Cerebellar cortex (tissue), 1 donor: ENCODE data around the gene TXLNA.

Experiments used
- DNase-seq: peaks from one replicate; pipeline ENCODE4 v3.0.0-alpha.2; 2015; ENCODE audit warnings: low spot score

The TXLNA gene

DNA sequence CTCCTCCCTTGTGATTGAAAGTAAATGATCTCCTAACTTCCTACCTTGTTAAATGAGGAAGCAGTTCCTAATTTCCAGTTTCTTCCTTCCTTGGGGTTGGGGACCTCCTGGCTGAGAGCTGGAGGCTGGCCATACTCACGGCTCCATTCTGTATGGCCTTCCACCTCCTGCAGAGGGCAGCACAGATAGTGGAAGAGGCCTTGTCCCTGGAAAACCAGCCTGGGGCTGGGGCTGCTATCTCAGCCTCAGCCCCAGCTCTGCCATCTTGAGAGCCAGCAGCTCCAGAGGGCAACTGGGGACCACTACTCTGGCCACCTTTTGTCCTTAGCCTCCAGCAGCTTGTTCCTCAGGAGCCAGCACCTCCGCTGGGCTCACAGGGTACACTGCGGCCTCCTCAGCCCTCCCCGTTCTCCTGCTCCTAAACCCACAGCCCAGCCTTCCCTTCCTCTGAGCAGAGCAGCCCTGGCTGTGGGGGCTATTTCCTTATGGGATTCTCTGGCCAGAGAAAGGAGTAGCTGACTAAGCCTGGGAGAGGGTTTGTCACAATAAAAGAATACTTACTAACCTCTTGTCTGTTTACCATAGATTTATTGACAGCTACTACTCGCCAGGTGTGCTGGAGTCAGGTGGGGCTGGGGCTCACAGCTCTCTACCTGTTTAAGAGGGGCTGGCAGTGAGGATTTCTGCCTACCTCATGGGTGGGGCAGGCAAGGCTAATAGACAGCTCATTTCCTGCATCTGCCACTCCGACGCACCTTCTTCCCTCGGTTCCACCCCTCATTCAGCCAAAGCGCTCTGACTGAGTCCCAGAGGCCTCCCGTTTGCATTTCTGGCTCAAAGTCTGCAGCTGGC lies 36.4 kb downstream of the TXLNA start:
- DNase-seq, result peak; percentile 64

DNA sequence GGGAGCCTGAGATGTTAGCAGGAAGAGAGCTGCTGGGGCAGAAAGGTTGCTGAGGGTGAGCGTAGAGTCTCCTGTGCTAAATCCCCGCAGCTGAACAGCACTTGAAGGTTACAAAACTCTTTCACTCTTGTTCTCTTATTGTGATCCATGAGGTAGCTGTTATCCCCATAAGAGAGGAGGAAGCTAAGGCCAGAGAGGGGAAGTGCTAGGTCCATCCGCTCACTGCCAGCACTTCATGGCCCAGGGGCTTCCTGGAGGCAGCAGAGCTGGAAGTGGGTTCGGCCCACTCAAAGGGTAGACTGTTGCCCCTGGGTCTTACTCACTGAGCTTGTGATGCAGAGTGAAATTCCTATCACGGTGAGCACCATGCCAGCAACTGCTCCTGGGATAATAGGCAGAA lies 37.1 kb downstream of the TXLNA start:
- no peak for DNase-seq

- no peak for DNase-seq
Observed at GRCh38 chr1:32219022-32219421, 39.5 kb downstream of the TXLNA start.

- DNase-seq, result no peak
Observed at GRCh38 chr1:32220746-32221580, 41.5 kb downstream of the TXLNA start.

GRCh38 chr1:32221581-32221979 lies 42.1 kb downstream of the TXLNA start:
- no peak for DNase-seq

GRCh38 chr1:32221980-32222755 lies 42.7 kb downstream of the TXLNA start, which contains the start of the genes EIF3I and TMEM234:
EIF3I (plus strand) TSS chr1:32222407; CDS start chr1:32222442, 35 bp downstream.
TMEM234 (minus strand) TSS chr1:32222353; CDS start chr1:32222322, 31 bp downstream.
- DNase-seq, result peak; percentile 97

GRCh38 chr1:32223683-32224082 lies 44.2 kb downstream of the TXLNA start:
- no peak for DNase-seq

- DNase-seq, result no peak
Observed at GRCh38 chr1:32224285-32224684, 44.8 kb downstream of the TXLNA start.

GRCh38 chr1:32228771-32229170 lies 49.3 kb downstream of the TXLNA start:
- no peak for DNase-seq

GRCh38 chr1:32231843-32232432 lies 52.5 kb downstream of the TXLNA start:
- no peak for DNase-seq

- no peak for DNase-seq
Observed at GRCh38 chr1:32232558-32233304, 53.3 kb downstream of the TXLNA start.

DNA sequence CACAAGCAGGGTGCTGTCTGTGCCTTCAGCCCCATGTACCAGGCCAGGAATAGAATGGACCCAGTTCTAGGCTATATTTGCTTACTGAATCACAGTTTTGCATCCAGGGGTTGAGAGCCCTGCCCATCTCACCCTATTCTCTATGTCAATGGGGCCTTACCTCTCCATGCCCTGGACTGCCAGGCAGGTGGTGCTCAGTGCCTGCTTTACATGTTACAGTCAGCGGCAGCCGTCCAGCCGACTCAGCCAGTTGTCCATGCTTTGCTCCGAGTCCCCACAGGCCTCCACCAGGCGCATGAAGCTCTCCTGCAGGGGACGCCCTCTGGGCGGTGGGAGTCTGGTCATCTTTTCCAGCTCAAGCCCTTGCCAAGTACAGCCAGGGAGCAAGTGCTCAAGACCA lies 55.3 kb downstream of the TXLNA start:
- peak; percentile 51 for DNase-seq

DNA sequence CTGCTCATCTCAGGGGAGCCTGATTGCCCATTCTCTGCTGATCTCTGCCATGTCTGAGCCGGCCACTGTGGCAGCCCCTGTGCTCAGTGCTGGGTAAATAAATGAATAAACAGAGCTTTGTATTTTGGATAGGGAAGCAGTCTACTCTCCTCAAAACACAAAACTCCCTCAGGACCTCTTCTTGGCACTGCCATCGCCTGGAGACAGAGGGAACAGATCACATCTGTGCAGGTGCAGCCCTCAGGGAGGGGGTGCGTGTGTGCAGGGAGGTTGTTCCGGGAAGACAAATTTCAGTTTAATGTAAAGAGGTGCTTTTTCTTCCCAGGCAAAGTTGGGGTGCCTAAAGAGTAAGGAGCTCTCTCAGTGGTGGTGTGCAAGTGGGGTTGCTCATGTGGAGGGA lies 59.9 kb downstream of the TXLNA start:
- DNase-seq, result no peak

- no peak for DNase-seq
Observed at GRCh38 chr1:32239790-32240139, 60.3 kb downstream of the TXLNA start.

DNA sequence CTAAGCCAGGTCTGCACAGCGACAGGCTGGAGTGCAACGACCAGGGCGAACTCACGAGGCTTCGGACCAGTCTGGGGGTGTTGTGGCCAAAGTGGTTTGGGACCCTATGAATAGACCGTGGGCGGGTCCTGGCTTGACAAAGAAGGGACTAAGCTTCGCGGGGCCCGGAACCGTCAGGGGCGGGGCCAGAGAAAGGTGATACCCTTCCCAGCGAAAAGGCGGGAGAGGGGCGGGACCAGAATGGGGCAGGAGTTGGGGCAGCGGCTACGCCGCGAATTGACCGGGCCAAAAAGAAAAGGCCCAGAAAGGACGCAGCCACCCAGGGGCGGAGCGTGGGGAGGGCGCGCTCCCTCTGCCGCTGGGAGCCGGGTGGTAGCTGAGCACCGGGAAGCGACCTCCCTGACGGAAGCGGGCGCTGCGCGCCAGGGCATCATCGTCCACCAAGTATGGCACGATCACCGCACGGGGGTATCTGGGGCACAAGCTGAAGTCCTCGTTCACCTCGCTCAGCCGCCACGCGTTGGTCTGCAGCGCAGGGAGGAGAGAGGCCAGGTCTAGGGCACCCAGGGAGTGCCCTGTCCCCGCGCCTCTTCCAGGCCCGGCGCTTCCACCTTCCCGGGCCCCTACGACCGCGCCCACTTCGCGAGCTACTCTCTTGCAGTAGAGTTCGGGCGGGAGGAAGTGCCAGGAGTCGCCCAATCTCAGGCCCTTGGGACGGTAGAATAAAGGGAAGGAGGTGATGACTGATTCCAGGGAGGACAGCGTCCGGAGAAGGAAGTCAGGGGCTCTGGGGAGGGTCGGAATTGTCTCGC lies 60.9 kb downstream of the TXLNA start:
- DNase-seq, result no peak

GRCh38 chr1:32241001-32241763 lies 61.7 kb downstream of the TXLNA start:
- DNase-seq, result no peak

GRCh38 chr1:32242341-32242851 lies 62.9 kb downstream of the TXLNA start:
- peak; percentile 20 for DNase-seq

- DNase-seq, result no peak
Observed at GRCh38 chr1:32246888-32247273, 67.4 kb downstream of the TXLNA start, which contains the start of gene FAM167B. FAM167B (plus strand) TSS chr1:32247222; CDS start chr1:32247422, 200 bp downstream.

DNA sequence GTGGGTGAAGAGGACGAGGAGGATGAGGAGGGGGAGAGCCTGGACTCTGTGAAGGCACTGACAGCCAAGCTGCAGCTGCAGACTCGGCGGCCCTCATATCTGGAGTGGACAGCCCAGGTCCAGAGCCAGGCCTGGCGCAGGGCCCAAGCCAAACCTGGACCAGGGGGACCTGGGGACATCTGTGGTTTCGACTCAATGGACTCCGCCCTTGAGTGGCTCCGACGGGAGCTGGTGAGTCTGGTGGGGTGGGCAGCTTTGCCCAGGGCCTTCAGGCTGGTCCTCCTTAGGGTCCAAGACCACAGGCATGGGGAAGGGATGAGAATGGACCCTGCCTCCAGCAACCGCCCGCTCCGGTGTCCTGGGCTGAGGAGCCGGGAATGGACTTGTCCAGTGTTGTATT lies 68.0 kb downstream of the TXLNA start:
- no peak for DNase-seq
